HL-60 (cell line): Measurements from ENCODE around the gene RIPK4.

Experiments
- CTCF ChIP-seq: IDR thresholded peaks from one replicate; pipeline ENCODE4 v1.5.1; 2011; ENCODE audit warnings: low read length, control low read depth, inconsistent platforms; ENCODE audit not compliant: insufficient read depth
- POLR2AphosphoS5 ChIP-seq: IDR thresholded peaks from 2 replicates; pipeline ENCODE4 v1.6.1; 2012; ENCODE audit warnings: low read depth

GRCh38 chr21:41737651-41738324, 29.1 kb downstream of the RIPK4 start:
- no peak for TF ChIP-seq CTCF
- TF ChIP-seq POLR2AphosphoS5, result no peak
